A549 (cell line): ENCODE results near the gene AMACR. TPM values are rescaled to one million over a fixed set of nuclear protein-coding genes. Genes with fewer than 3 reads are reported as not detected.

Experiments
- ATAC-seq, 2 experiments: fragments of 200-7000 bp in 1 of 2; fragments of >200 bp in 1 of 2; cut with Nextera tagmentation in 1 of 2; cut with Tn5 transposase in 1 of 2; 3 replicates each; pipeline versions ENCODE4 v1.8.0 to v1.9.1; 2018 to 2020; ENCODE audit warnings: mild to moderate bottlenecking in 1 of 2, moderate library complexity in 1 of 2
- CTCF ChIA-PET: fragments of 300-600 bp; sonication (Branson Sonifier 250); formaldehyde crosslinking; extraction: SDS; loops from one replicate; lab custom pipeline; 2021; ENCODE audit warnings: antibody characterized with exemption, inconsistent platforms; lab: Yijun Ruan, JAX
- POLR2A ChIA-PET: fragments of 350-600 bp; formaldehyde crosslinking; extraction: SDS; loops from one replicate; lab custom pipeline; 2021; ENCODE audit warnings: antibody characterized with exemption, inconsistent platforms; lab: Yijun Ruan, JAX
- DNase-seq, 2 experiments: peaks; one replicate each; pipeline versions ENCODE4 v3.0.0 to v3.0.0-alpha.2; 2011 to 2016; ENCODE audit warnings: low read depth in 1 of 2, low spot score in 1 of 2
- FAIRE-seq: peaks from 2 replicates; lab custom pipeline; 2011; peaks lifted over from hg19 to GRCh38; lab: Jason Lieb, UNC
- H3K27ac ChIP-seq, 2 experiments: fragments of >200 bp; sonication (Bioruptor Twin); formaldehyde crosslinking; 3 replicates each; pipeline ENCODE4 v1.5.1; 2016 to 2017
- H3K4me1 ChIP-seq: fragments of >200 bp; sonication (Bioruptor Twin); formaldehyde crosslinking; 3 replicates; pipeline ENCODE4 v1.6.1; 2016
- H3K4me2 ChIP-seq: fragments of >200 bp; sonication (Bioruptor Twin); formaldehyde crosslinking; 3 replicates; pipeline ENCODE4 v1.6.1; 2016
- H3K4me3 ChIP-seq: fragments of >200 bp; sonication (Bioruptor Twin); formaldehyde crosslinking; 3 replicates; pipeline ENCODE4 v1.5.1; 2016
- H3K9me3 ChIP-seq: fragments of >200 bp; sonication (Bioruptor Twin); formaldehyde crosslinking; 3 replicates; pipeline ENCODE4 v1.6.1; 2016
- BCL3 ChIP-seq: fragments of >200 bp; sonication (Bioruptor Twin); formaldehyde crosslinking; IDR thresholded peaks from 3 replicates; pipeline ENCODE4 v1.6.1; 2016
- CHD2 ChIP-seq: fragments of 150-350 bp; IDR thresholded peaks from 2 replicates; pipeline ENCODE4 v1.6.1; 2014; ENCODE audit warnings: low read length; ENCODE audit not compliant: partially characterized antibody
- CHD4 ChIP-seq: fragments of 200-600 bp; sonication (generic); IDR thresholded peaks from 2 replicates; pipeline ENCODE4 v1.6.1; 2016; ENCODE audit warnings: antibody characterized with exemption, mild to moderate bottlenecking, borderline replicate concordance
- CTCF ChIP-seq: fragments of >200 bp; sonication (Bioruptor Twin); formaldehyde crosslinking; IDR thresholded peaks from 3 replicates; pipeline ENCODE4 v1.5.1; 2016
- ESRRA ChIP-seq: fragments of 150-350 bp; IDR thresholded peaks from 2 replicates; pipeline ENCODE4 v1.6.1; 2014; ENCODE audit warnings: mild to moderate bottlenecking, low read length, borderline replicate concordance
- FOSL2 ChIP-seq, 2 experiments: fragments of 450-650 bp in 1 of 2; fragments of >200 bp in 1 of 2; sonication (Bioruptor Twin) in 1 of 2; formaldehyde crosslinking; IDR thresholded peaks; 2 replicates each; pipeline versions ENCODE4 v1.5.0 to v1.6.1; 2016 to 2020; ENCODE audit warnings: mild to moderate bottlenecking in 1 of 2, moderate library complexity in 1 of 2
- HES2 ChIP-seq: fragments of >200 bp; sonication (Bioruptor Twin); formaldehyde crosslinking; IDR thresholded peaks from 2 replicates; pipeline ENCODE4 v1.6.1; 2016
- HMGXB4 ChIP-seq: fragments of 250-450 bp; sonication (Bioruptor Pico); IDR thresholded peaks from 2 replicates; pipeline ENCODE4 v1.5.0; 2021; ENCODE audit warnings: mild to moderate bottlenecking, moderate library complexity, borderline replicate concordance
- HOXA7 ChIP-seq: fragments of 250-450 bp; sonication (Bioruptor Pico); IDR thresholded peaks from 2 replicates; pipeline ENCODE4 v1.5.0; 2020; ENCODE audit warnings: mild to moderate bottlenecking, moderate library complexity
- HOXB13 ChIP-seq: fragments of 250-450 bp; sonication (Bioruptor Pico); IDR thresholded peaks from 2 replicates; pipeline ENCODE4 v1.5.0; 2020; ENCODE audit warnings: low read depth, mild to moderate bottlenecking, moderate library complexity
- HOXB5 ChIP-seq: fragments of 250-450 bp; sonication (Bioruptor Pico); IDR thresholded peaks from 2 replicates; pipeline ENCODE4 v1.5.0; 2020; ENCODE audit warnings: mild to moderate bottlenecking, moderate library complexity
- KDM1A ChIP-seq: fragments of 200-600 bp; sonication (generic); IDR thresholded peaks from 2 replicates; pipeline ENCODE4 v1.6.1; 2016; ENCODE audit warnings: low read depth, mild to moderate bottlenecking
- NR3C1 ChIP-seq: fragments of >200 bp; sonication (Bioruptor Twin); formaldehyde crosslinking; IDR thresholded peaks from 3 replicates; pipeline ENCODE4 v1.6.1; 2017
- PHF8 ChIP-seq: fragments of 200-600 bp; sonication (generic); IDR thresholded peaks from 2 replicates; pipeline ENCODE4 v1.6.1; 2016; ENCODE audit warnings: low read depth, mild to moderate bottlenecking, antibody characterized with exemption, moderate library complexity, borderline replicate concordance
- RAD21 ChIP-seq, 2 experiments: fragments of >200 bp in 1 of 2; sonication (Bioruptor Twin) in 1 of 2; formaldehyde crosslinking in 1 of 2; IDR thresholded peaks in 1 of 2; conservative IDR thresholded peaks in 1 of 2; 2 replicates in 1 of 2; 3 replicates in 1 of 2; pipeline ENCODE4 v1.6.1; 2012 to 2018; ENCODE audit warnings: inconsistent platforms in 1 of 2
- RCOR1 ChIP-seq: fragments of 150-350 bp; IDR thresholded peaks from 2 replicates; pipeline ENCODE4 v1.6.1; 2014; ENCODE audit warnings: antibody characterized with exemption, low read length, low read depth
- SMC3 ChIP-seq: fragments of >200 bp; sonication (Bioruptor Twin); formaldehyde crosslinking; IDR thresholded peaks from 3 replicates; pipeline ENCODE4 v1.6.1; 2018; ENCODE audit warnings: inconsistent platforms
- SREBF2 ChIP-seq: fragments of 450-650 bp; IDR thresholded peaks from 2 replicates; pipeline ENCODE4 v1.6.1; 2014; ENCODE audit warnings: mild to moderate bottlenecking, moderate library complexity
- WGBS: methylation state at CpG from one replicate; pipeline ENCODE4 v1.1.6; 2017; ENCODE audit errors: missing lambda C conversion rate; 5-methylcytosine and 5-hydroxymethylcytosine counted together
- polyA plus RNA-seq, 4 experiments: library from polyadenylated mRNA; depleted of rRNA in 3 of 4; stranded (reverse); fragments of >200 nt; fragmentation: RNase III in 1 of 4; extraction: RNeasy Plus Mini Kit Qiagen cat#74134 plus additional on column Dnase treatment in 1 of 4; gene quantifications; 2 replicates in 3 of 4; 3 replicates in 1 of 4; pipeline ENCODE4 v1.2.3, GENCODE V29; 2011 to 2017
- TF ChIP-seq, protein P1 (sequence below): IDR thresholded peaks from 2 replicates; pipeline ENCODE4 v1.6.1; 2012
- TF ChIP-seq, protein P2 (sequence below): IDR thresholded peaks from 2 replicates; pipeline ENCODE4 v1.6.1; 2012

The AMACR gene
- polyA plus RNA-seq, 2 of the 4 experiments (the other 2 are of a cell fraction) = 21.1 to 30.1 TPM

DNA sequence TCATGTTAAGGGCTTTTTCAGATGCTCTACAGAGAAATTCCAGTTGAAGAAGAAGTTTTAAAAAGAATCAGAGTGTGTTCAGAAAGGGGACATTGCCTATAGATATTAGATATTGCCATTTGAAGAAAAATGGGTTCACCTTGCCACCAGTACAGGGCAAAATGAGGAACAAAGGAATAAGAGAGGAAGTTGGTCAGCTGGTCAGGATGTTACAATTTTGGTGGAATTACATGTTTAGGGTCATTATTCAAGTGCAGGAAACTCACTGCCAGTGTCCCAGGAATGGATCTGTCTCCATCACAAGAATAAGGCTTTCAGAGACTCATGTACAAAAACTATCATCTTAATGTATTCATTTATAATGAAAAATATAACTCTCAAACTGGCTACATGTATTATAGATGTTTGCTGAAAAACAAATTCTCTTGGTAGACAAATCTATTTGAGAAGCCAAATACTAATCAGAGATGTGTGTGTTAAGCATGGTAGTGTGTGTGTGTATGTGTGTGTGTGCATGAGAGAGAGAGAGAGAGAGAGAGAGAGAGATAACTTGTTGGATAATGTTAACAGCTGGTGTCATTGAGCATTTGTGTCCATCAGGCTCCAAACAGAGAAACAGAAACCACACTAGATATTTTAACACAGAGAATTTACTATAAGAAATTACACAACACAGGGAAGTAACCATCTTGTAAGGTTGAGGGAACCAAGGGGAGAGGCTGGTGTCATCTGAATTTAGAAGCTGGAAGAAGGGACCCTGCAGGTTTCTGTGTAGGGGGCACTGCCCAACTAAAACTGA lies 40.1 kb upstream of the AMACR start:
- POLR2A ChIA-PET = no interaction called here
- no peak overlapping the region for H3K4me2 ChIP-seq
- peaks cover 8% of the 10 kb centered on the region; the same call in 2 of the 3 replicates for H3K4me1 ChIP-seq
- DNase-seq = no peak
- H3K9me3 ChIP-seq = no peaks in the 10 kb centered on the region
- no peak for FAIRE-seq
- H3K4me3 ChIP-seq = no peak overlapping the region
- TF ChIP-seq ESRRA (no peak), RAD21 (conservative IDR thresholded peaks at IDR 0.05 in 1 of 2, IDR thresholded peaks at IDR 0.05 in 1 of 2) (no peak), PHF8 (no peak), NR3C1 (no peak), SREBF2 (no peak), HES2 (no peak), BCL3 (no peak), HOXA7 (no peak), RCOR1 (no peak), HOXB13 (no peak), HOXB5 (CRISPR knock-in tag) (no peak)
- TF ChIP-seq, all 56 proteins: peak for 0
- no peak for ATAC-seq
- CTCF ChIA-PET = interaction anchor here (1.6 kb wide), 1 partner anchor 50 kb away, joined by 6 read pairs; no protein-coding TSS in a partner anchor
- H3K27ac ChIP-seq = no peak overlapping the region

GRCh38 chr5:34047143-34047542 lies 39.3 kb upstream of the AMACR start:
- Histone ChIP-seq H3K4me3 (no peak overlapping the region), H3K4me1 (peaks cover 8% of the 10 kb centered on the region; the same call in 2 of the 3 replicates), H3K9me3 (no peaks in the 10 kb centered on the region), H3K27ac (no peak overlapping the region), H3K4me2 (no peak overlapping the region; the same call in 2 of the 3 replicates)
- ChIA-PET POLR2A (no interaction called here), CTCF (no interaction called here)
- FAIRE-seq (no peak), DNase-seq (no peak), ATAC-seq (no peak)
- WGBS = 39% methylated on average over 4 of the region's 4 CpGs
- TF ChIP-seq HMGXB4 (CRISPR knock-in tag) = no peak
- no peak for TF ChIP-seq BCL3
- no peak for TF ChIP-seq CTCF
- TF ChIP-seq, protein P1, sequence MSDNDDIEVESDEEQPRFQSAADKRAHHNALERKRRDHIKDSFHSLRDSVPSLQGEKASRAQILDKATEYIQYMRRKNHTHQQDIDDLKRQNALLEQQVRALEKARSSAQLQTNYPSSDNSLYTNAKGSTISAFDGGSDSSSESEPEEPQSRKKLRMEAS = no peak
- TF ChIP-seq, protein P2, sequence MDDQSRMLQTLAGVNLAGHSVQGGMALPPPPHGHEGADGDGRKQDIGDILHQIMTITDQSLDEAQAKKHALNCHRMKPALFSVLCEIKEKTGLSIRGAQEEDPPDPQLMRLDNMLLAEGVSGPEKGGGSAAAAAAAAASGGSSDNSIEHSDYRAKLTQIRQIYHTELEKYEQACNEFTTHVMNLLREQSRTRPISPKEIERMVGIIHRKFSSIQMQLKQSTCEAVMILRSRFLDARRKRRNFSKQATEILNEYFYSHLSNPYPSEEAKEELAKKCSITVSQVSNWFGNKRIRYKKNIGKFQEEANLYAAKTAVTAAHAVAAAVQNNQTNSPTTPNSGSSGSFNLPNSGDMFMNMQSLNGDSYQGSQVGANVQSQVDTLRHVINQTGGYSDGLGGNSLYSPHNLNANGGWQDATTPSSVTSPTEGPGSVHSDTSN = no peak
- TF ChIP-seq FOSL2 (IDR thresholded peaks at IDR 0.05) = no peak
- no peak for TF ChIP-seq FOSL2 (CRISPR knock-in tag; IDR thresholded peaks at IDR 0.05)
- TF ChIP-seq SMC3 = no peak
- TF ChIP-seq KDM1A = no peak
- TF ChIP-seq CHD2 = no peak
- no peak for TF ChIP-seq CHD4
- TF ChIP-seq, all 56 proteins: peak for 0
